ENCODE data around the gene C1orf50.

Gene C1orf50

GRCh38 chr1:42783092-42783491 is 16.0 kb downstream of the C1orf50 start:
- no peak for TF ChIP-seq CTCF (IDR thresholded peaks at IDR 0.05)
- H3K4me3 ChIP-seq (ENCODE audit: low read depth in 1 of 2, low read length in 1 of 2) = no peak overlapping the region
- H3K27ac ChIP-seq = no peak overlapping the region
- H3K4me1 ChIP-seq (ENCODE audit: control insufficient read depth in 1 of 2, insufficient read depth in 1 of 2, low read depth in 1 of 2, low read length in 1 of 2) = peaks cover 5 to 9% of the 10 kb centered on the region in 2 experiments
- no peaks in the 10 kb centered on the region for H3K9me3 ChIP-seq
- H3K36me3 ChIP-seq = peaks cover 46% of the 10 kb centered on the region
- H3K27me3 ChIP-seq = peaks cover 34% of the 10 kb centered on the region

GRCh38 chr1:42784547-42784945 is 17.5 kb downstream of the C1orf50 start:
- H3K9me3 ChIP-seq = no peaks in the 10 kb centered on the region
- no peak overlapping the region for H3K4me3 ChIP-seq (ENCODE audit: low read depth in 1 of 2, low read length in 1 of 2)
- H3K4me1 ChIP-seq (ENCODE audit: control insufficient read depth in 1 of 2, insufficient read depth in 1 of 2, low read depth in 1 of 2, low read length in 1 of 2) = peaks cover 5 to 9% of the 10 kb centered on the region in 2 experiments
- peaks cover 34% of the 10 kb centered on the region for H3K27me3 ChIP-seq
- peaks cover 39% of the 10 kb centered on the region for H3K36me3 ChIP-seq
- H3K27ac ChIP-seq = no peak overlapping the region
- TF ChIP-seq CTCF (IDR thresholded peaks at IDR 0.05) = no peak

DNA sequence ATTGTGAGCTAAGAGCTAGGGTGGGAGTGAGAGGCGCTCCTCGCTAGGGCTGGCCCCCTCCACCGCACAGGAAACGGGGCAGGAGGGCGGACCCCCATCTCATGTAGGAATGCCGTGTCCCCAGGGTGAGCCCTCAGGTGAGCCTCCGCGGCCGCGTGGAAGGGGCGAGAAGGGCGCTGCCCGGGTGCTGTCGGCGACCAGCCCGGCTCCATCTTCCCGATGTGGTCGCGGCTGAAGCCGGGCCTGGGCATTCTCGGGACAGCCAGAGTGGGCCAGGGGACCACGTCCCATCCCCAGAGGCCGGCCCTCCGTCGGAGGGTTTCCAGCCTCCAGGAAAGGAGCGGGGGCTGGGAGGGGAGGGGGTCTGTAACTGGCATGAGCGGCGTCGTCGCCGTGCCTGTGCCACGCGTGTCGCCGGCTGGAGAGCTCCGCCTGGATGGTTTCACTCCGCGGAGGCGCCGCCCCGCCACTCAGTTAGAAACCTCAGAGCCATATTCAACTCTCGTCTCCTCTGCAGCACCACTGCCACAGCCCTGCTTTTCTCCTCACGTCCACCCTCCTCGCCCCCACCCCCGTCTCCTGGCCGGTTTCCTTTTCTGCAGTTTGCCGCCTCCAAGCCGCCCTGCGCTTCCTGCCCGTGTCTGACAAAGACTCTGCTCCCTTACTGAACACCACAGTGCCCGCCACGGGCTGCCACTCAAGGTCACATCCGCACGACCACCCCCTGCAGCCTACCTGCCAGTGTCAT is 18.1 kb downstream of the C1orf50 start, which contains the start of gene TMEM269:
TMEM269 (plus strand) TSS at position 46 of the 748 bp plus-strand sequence. CDS start 4,903 bp downstream, outside the sequence.
- H3K4me1 ChIP-seq (ENCODE audit: control insufficient read depth in 1 of 2, insufficient read depth in 1 of 2, low read depth in 1 of 2, low read length in 1 of 2) = peaks cover 5 to 9% of the 10 kb centered on the region in 2 experiments
- no peaks in the 10 kb centered on the region for H3K9me3 ChIP-seq
- peaks cover 33% of the 10 kb centered on the region for H3K36me3 ChIP-seq
- TF ChIP-seq CTCF (IDR thresholded peaks at IDR 0.05) = no peak
- peaks cover 34% of the 10 kb centered on the region for H3K27me3 ChIP-seq
- H3K27ac ChIP-seq = no peak within 1 kb of the TSS
- peak within 1 kb of the TSS in 1 of 2 experiments; percentile 3 for H3K4me3 ChIP-seq (ENCODE audit: low read depth in 1 of 2, low read length in 1 of 2)

GRCh38 chr1:42786097-42786496 is 19.0 kb downstream of the C1orf50 start:
- Histone ChIP-seq H3K9me3 (no peaks in the 10 kb centered on the region), H3K4me1 (ENCODE audit: control insufficient read depth in 1 of 2, insufficient read depth in 1 of 2, low read depth in 1 of 2, low read length in 1 of 2) (peaks cover 5 to 9% of the 10 kb centered on the region in 2 experiments), H3K36me3 (peaks cover 26% of the 10 kb centered on the region), H3K27me3 (peaks cover 34% of the 10 kb centered on the region), H3K4me3 (ENCODE audit: low read depth in 1 of 2, low read length in 1 of 2) (no peak overlapping the region), H3K27ac (no peak overlapping the region)
- TF ChIP-seq CTCF (IDR thresholded peaks at IDR 0.05) = no peak

GRCh38 chr1:42788021-42788420 is 21.0 kb downstream of the C1orf50 start:
- Histone ChIP-seq H3K4me1 (ENCODE audit: control insufficient read depth in 1 of 2, insufficient read depth in 1 of 2, low read depth in 1 of 2, low read length in 1 of 2) (peaks cover 5 to 9% of the 10 kb centered on the region in 2 experiments), H3K27me3 (peaks cover 34% of the 10 kb centered on the region), H3K9me3 (no peaks in the 10 kb centered on the region), H3K27ac (no peak overlapping the region), H3K4me3 (ENCODE audit: low read depth in 1 of 2, low read length in 1 of 2) (no peak overlapping the region), H3K36me3 (peaks cover 8% of the 10 kb centered on the region)
- no peak for TF ChIP-seq CTCF (IDR thresholded peaks at IDR 0.05)

Data from neutrophil (primary cell).